Iris pigment epithelial cell (primary cell): Measurements from ENCODE around the gene PXMP4.

ENCODE experiments used
- DNase-seq: peaks from one replicate; pipeline ENCODE4 v3.0.0-alpha.2; 2011; ENCODE audit warnings: low read depth

The PXMP4 gene

GRCh38 chr20:33668466-33669155 lies 51.5 kb downstream of the PXMP4 start:
- no peak for DNase-seq

DNA sequence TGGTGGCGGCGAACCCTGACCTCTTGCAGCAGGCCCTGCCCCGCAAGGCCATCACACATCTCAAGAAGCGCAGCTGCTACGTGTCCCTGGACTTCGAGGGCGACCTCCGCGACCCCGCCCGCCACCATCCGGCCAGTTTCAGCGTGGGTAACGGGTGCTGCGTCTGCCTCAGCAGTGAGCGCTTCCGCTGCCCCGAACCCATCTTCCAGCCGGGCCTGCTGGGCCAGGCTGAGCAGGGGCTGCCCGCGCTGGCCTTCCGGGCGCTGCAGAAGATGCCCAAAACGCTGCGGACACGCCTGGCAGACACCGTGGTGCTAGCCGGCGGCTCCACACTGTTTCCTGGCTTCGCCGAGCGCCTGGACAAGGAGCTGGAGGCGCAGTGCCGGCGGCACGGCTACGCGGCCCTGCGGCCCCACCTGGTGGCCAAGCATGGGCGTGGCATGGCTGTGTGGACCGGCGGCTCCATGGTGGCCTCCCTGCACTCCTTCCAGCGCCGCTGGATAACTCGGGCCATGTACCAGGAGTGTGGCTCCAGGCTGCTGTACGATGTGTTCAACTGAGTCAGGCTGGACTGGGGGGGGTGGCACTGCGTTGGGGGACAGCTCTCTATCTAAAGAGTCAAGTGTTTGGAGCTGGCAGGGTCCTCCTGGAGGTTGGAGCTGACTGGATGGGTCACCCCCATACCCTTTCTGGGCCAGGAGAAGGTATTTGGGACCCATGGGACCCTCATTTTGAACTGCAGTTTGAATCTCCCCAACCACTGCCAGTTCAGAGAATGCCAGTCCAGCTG lies 52.2 kb downstream of the PXMP4 start:
- DNase-seq: peak; percentile 77

GRCh38 chr20:33667245-33667675 lies 52.9 kb downstream of the PXMP4 start:
- DNase-seq: no peak

- peak; percentile 98 for DNase-seq
Measured at GRCh38 chr20:33666293-33667244, 53.5 kb downstream of the PXMP4 start, which contains the start of gene ACTL10. ACTL10 (plus strand) TSS chr20:33666943; CDS start chr20:33667498, 555 bp downstream.

DNA sequence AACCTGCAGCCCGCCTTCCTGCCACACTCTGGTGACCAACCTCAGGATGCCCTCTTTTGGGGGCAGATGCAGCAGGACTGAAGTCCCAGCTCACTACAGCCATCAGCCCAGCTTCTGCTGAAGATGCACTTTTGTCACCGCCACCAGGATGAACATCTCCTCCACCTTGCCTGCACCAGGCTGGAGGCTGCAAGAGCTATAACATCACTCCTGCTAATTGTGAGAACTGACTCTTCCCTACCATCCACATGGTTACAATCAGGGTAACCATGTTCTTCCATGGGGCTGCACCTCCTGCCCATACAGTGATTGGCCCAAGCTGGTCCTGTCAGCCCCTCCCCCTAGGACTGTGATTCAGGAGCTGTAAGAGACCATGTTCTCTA lies 55.4 kb downstream of the PXMP4 start:
- peak; percentile 20 for DNase-seq

DNA sequence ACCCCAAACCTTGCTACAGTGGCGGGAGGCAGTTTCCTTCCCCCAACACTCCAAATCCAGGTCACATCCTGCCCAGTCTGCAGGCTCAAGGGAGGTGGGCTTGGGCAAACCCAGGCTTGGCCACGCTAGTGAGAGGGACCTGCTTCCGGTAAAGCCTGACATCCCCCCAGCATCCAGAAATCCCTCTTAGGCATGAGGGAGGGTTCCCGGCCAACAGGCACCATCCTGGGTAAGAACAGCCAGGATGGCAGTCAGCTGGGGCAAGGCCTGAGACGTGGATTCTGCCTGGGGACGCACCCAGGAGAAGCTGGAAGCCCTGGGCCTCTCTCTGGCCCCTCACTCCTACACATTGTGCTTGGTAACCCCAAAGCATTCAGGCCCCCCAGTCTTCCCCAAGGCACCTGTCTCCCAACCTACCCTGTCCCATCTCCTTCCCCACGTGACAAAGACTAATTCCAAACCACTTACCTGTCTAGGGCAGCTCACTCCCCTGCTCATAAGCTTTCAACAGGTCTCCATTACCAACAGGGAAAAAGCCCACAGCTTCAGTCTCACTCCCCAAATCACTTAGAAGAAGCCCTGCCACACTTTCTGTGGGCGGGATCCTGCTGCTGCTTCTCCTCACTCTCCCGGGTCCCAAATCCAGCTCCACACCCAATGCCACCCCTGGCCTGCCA lies 55.9 kb downstream of the PXMP4 start:
- no peak for DNase-seq

- peak; percentile 78 for DNase-seq
Measured at GRCh38 chr20:33663161-33664084, 56.7 kb downstream of the PXMP4 start.

- DNase-seq: no peak
Measured at GRCh38 chr20:33662172-33662571, 57.9 kb downstream of the PXMP4 start, which contains the start of gene C20orf144. C20orf144 (plus strand) TSS chr20:33662327; CDS start chr20:33662346, 19 bp downstream.

DNA sequence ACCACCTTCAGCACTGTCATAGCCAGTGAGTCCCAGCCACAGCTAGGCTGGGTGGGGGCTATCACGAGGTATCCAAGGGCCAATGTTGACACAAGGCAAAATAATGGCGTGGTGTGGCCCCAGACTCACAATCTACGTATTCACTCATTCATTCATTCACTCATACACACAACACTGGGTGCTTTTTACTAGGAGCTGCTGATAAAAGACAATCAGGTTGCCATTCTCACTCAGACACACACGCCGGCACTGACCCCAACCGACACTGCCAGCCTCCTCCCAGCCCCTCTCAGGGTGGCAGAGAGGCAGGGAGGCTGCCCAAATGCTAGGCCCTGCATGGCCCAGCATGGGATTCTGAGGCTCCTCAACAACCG lies 59.4 kb downstream of the PXMP4 start:
- no peak for DNase-seq

DNA sequence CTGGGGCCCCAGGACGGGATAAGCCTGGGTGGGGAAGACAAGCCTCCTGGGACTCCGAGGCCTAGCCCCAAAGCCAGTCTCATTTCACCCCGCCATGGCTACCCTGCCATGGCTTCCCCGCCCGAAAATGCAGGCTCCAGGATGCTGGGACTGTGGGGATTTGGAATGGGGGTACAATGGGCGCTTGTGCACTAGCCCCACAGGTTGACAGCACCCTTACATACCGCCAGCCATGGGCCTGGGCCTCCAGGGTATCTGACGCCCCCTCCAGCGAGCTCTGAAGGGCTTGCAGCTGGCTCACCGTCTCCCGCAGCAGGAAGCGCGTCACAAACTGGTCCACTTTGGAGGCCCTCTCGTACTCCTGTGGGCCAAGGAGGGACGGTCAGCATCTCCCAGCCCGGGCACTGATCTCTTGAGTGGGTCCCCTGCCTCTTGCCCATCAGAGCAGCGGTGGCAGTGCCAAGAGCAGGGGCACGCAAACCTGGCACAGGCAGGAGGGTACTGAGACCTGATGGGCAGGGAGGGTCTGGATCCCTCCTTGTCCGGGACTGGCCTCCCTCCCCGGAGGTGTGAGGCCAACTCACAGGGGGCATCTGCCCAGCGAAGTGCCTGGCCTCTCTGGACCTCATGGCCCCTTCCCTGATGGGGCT lies 60.0 kb downstream of the PXMP4 start:
- DNase-seq: no peak

GRCh38 chr20:33659341-33660034 lies 60.6 kb downstream of the PXMP4 start:
- no peak for DNase-seq

- DNase-seq: no peak
Measured at GRCh38 chr20:33658929-33659328, 61.2 kb downstream of the PXMP4 start.

DNA sequence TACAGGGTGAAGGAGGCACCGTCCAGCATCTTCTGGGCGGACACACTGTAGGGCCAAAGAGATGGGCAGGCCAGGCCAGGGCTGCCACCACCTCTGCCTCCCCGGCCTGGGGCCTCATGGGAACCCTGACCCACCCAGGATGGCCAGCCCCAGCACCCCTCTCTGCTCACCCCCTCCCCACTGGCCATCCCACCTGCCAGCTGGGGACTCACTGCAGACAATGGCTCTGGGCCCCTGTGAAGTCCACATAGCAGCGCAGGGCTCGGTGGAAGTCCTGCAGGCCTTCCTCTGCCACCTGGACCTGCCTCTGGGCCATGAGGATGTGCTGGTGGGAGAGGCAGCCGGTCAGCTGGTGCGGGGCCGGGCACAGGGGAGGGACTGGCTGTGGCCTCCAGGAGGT lies 61.6 kb downstream of the PXMP4 start:
- no peak for DNase-seq

- no peak for DNase-seq
Measured at GRCh38 chr20:33657704-33658095, 62.4 kb downstream of the PXMP4 start.

GRCh38 chr20:33656783-33657703 lies 63.1 kb downstream of the PXMP4 start:
- no peak for DNase-seq

DNA sequence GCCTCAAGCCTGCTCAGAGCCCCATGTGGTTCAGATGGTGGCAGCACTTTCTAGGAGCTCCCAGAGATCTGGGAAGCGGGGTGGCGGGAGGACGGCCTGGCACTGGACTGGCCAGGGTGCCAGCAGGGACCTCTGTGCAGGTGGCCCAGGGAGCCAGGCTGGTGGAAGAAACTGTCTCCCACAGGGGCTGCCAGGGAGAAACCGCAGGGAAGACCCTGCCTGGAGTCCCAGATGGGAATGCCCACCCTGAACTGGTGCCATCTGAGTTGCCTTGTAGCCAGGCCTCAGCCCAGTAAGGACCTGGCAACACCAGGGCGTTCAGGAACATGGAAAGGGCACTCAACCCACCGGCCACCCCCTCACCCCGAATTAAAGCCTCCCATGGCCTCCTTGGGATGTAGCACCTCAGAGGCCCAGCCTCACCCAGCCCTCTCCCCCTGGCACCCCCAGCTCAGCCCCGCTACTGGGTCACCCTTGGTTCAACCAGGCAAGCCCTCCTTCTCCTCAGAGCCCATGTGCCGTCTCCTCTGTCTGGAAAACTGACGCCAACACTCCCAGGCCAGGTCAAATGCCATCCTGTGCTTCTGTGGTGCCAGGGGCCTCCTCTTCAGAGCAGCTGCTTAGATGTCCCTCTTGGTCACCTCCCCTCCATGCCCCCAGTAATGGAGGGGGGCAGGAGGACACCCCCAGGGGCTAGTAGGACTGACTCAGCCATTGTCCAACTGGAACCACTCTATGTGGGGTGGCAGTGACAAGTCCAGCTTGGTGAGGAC lies 63.9 kb downstream of the PXMP4 start:
- DNase-seq: no peak

DNA sequence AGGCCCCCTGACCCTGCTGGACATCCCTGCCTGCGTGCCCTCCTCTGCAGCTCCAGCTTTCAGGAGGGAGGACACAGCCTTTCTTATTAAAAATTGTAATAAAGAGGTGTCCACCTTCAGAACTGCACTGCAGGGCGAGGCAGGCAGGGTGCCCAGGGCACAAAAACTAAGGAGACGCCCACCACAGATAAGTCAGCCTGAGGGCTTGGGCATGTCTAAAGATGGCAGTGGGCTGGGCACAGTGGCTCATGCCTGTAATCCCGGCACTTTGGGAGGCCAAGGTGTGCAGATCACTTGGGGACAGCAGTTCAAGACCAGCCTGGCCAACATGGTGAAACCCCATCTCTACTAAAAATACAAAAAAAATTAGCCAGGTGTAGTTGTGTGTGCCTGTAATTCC lies 64.9 kb downstream of the PXMP4 start:
- DNase-seq: no peak
